Endothelial cell of umbilical vein (primary cell): Measurements from ENCODE around the gene BCL7A. TPM values are rescaled to one million over a fixed set of nuclear protein-coding genes. Genes with fewer than 3 reads are reported as not detected.

ENCODE experiments used
- BruUV-seq: library from RNA; stranded (reverse); fragments of 400-500 nt; replicated peaks from 2 replicates; lab custom pipeline; 2021; lab: Mats Ljungman, UMichigan
- CTCF ChIA-PET: fragments of 300-600, 350-600 bp; sonication (Branson Sonifier 250); formaldehyde crosslinking; loops from one replicate; lab custom pipeline; 2021; ENCODE audit warnings: antibody characterized with exemption, inconsistent platforms; lab: Charles Lee
- POLR2A ChIA-PET: fragments of 300-600, 350-600 bp; sonication (Branson Sonifier 250); formaldehyde crosslinking; loops from one replicate; lab custom pipeline; 2021; ENCODE audit warnings: antibody characterized with exemption, inconsistent platforms; lab: Charles Lee
- DNase-seq: peaks from one replicate; pipeline ENCODE4 v3.0.0-alpha.2; 2011; ENCODE audit warnings: low read depth, low spot score
- FAIRE-seq: peaks from 2 replicates; lab custom pipeline; 2011; peaks lifted over from hg19 to GRCh38; lab: Jason Lieb, UNC
- H2AFZ ChIP-seq: 2 replicates; pipeline ENCODE4 v1.6.0; 2012; ENCODE audit warnings: low read depth, low read length, control low read depth, inconsistent platforms
- H3K27ac ChIP-seq: 2 replicates; pipeline ENCODE4 v1.5.1; 2011; ENCODE audit warnings: low read depth, mild to moderate bottlenecking, control low read depth, low read length, moderate library complexity; ENCODE audit not compliant: insufficient read depth
- H3K27me3 ChIP-seq, 2 experiments: 2 replicates each; pipeline versions ENCODE4 v1.6.0 to v1.6.1; 2011; ENCODE audit warnings: low read length in 2 of 2, mixed read lengths in 1 of 2; ENCODE audit not compliant: control insufficient read depth in 2 of 2, insufficient read depth in 2 of 2
- H3K36me3 ChIP-seq, 2 experiments: 2 replicates in 1 of 2; 3 replicates in 1 of 2; pipeline ENCODE4 v1.5.1; 2011; ENCODE audit warnings: low read length in 2 of 2, mild to moderate bottlenecking in 1 of 2, moderate library complexity in 1 of 2; ENCODE audit not compliant: control insufficient read depth in 2 of 2, insufficient read depth in 2 of 2; ENCODE audit errors: extremely low read depth in 1 of 2
- H3K4me1 ChIP-seq: 3 replicates; pipeline ENCODE4 v1.5.1; 2011; ENCODE audit warnings: mild to moderate bottlenecking, low read length; ENCODE audit not compliant: control insufficient read depth, insufficient read depth; ENCODE audit errors: extremely low read depth
- H3K4me2 ChIP-seq: 2 replicates; pipeline ENCODE4 v1.6.1; 2011; ENCODE audit warnings: low read length, control low read depth, mixed read lengths; ENCODE audit not compliant: insufficient read depth
- H3K4me3 ChIP-seq, 3 experiments: fragments of 200-600 bp in 1 of 3; sonication (generic), shearing (Covaris generic) in 1 of 3; replicated peaks in 1 of 3; 2 replicates each; pipeline ENCODE4 v1.5.1; 2011 to 2016; ENCODE audit warnings: control low read depth in 3 of 3, low read length in 3 of 3, mild to moderate bottlenecking in 2 of 3, inconsistent platforms in 1 of 3, low read depth in 1 of 3, moderate library complexity in 1 of 3; ENCODE audit not compliant: insufficient read depth in 1 of 3
- H3K79me2 ChIP-seq: 2 replicates; pipeline ENCODE4 v1.6.0; 2012; ENCODE audit warnings: low read length, inconsistent platforms; ENCODE audit not compliant: control insufficient read depth, insufficient read depth
- H3K9ac ChIP-seq: replicated peaks from 2 replicates; pipeline ENCODE3; 2011; ENCODE audit warnings: low read length, control low read depth; ENCODE audit not compliant: insufficient read depth; ENCODE audit errors: extremely low read depth
- H3K9me1 ChIP-seq: replicated peaks from 3 replicates; pipeline ENCODE4 v1.6.0; 2011; ENCODE audit warnings: mild to moderate bottlenecking, low read length; ENCODE audit not compliant: control insufficient read depth, insufficient read depth; ENCODE audit errors: extremely low read depth
- H3K9me3 ChIP-seq: replicated peaks from 2 replicates; pipeline ENCODE4 v1.5.1; 2012; ENCODE audit warnings: low read length, inconsistent platforms; ENCODE audit not compliant: control insufficient read depth, insufficient read depth
- H4K20me1 ChIP-seq: replicated peaks from 2 replicates; pipeline ENCODE3; 2011; ENCODE audit warnings: mild to moderate bottlenecking, low read length; ENCODE audit not compliant: control insufficient read depth, insufficient read depth; ENCODE audit errors: extremely low read depth
- CTCF ChIP-seq, 2 donors: IDR thresholded peaks; 1 replicate in 1 of 2; 2 replicates in 1 of 2; pipeline ENCODE4 v1.5.1; 2011; ENCODE audit warnings: low read length in 2 of 2, mild to moderate bottlenecking in 2 of 2, moderate library complexity in 2 of 2, control low read depth in 1 of 2, inconsistent platforms in 1 of 2, low read depth in 1 of 2; ENCODE audit not compliant: insufficient read depth in 1 of 2; ENCODE audit errors: extremely low read depth in 1 of 2
- EZH2 ChIP-seq: IDR thresholded peaks from 2 replicates; pipeline ENCODE4 v1.6.1; 2012; ENCODE audit warnings: borderline replicate concordance, low read depth, mild to moderate bottlenecking, moderate library complexity, low read length, inconsistent platforms; ENCODE audit not compliant: severe bottlenecking
- FOS ChIP-seq: IDR thresholded peaks from 2 replicates; pipeline ENCODE4 v1.6.1; 2011; ENCODE audit warnings: mild to moderate bottlenecking, low read length, moderate library complexity, borderline replicate concordance; ENCODE audit not compliant: insufficient read depth
- GATA2 ChIP-seq: IDR thresholded peaks from 2 replicates; pipeline ENCODE4 v1.7.0; 2011; ENCODE audit warnings: low read depth, mild to moderate bottlenecking, moderate library complexity, mixed read lengths, low read length; ENCODE audit not compliant: insufficient read length, insufficient read depth
- JUN ChIP-seq: IDR thresholded peaks from 2 replicates; pipeline ENCODE4 v1.6.1; 2011; ENCODE audit warnings: borderline replicate concordance, low read depth; ENCODE audit not compliant: insufficient read length, insufficient read depth
- MAX ChIP-seq: IDR thresholded peaks from 2 replicates; pipeline ENCODE4 v1.6.1; 2011; ENCODE audit not compliant: insufficient read depth, insufficient read length
- MYC ChIP-seq: IDR thresholded peaks from one replicate; pipeline ENCODE4 v1.6.1; 2011; ENCODE audit warnings: mild to moderate bottlenecking, low read depth, low read length
- POLR2A ChIP-seq: IDR thresholded peaks from 2 replicates; pipeline ENCODE4 v1.6.1; 2012; ENCODE audit warnings: low read depth, mild to moderate bottlenecking, control low read depth, low read length
- POLR2AphosphoS5 ChIP-seq: IDR thresholded peaks from 2 replicates; pipeline ENCODE4 v1.6.1; 2012; ENCODE audit warnings: low read depth, mild to moderate bottlenecking, control low read depth, low read length, moderate library complexity; ENCODE audit not compliant: insufficient read depth
- dilution Hi-C: fragments of 300-500 bp; cut with MboI; formaldehyde crosslinking; loops from one replicate; pipeline ENCODE4 v1.15.0; 2019; ENCODE audit warnings: low sequenced_read_pairs; ENCODE audit not compliant: extremely low pct_ligation_motif_present
- intact Hi-C: fragments of 100-400 bp; cut with micrococcal nuclease; formaldehyde crosslinking; loops from one replicate; pipeline ENCODE4 v1.10.0; 2022
- polyA plus RNA-seq, 4 experiments: library from polyadenylated mRNA; depleted of rRNA in 3 of 4; stranded (reverse) in 3 of 4; unstranded in 1 of 4; fragments of >200 nt; gene quantifications; 2 replicates each; pipeline versions ENCODE4 v1.2.1 to v1.2.3, GENCODE V29; 2011 to 2012; ENCODE audit warnings: missing spikeins in 1 of 4
- total RNA-seq: library from RNA; stranded (reverse); gene quantifications from 2 replicates; pipeline ENCODE4 v1.2.3, GENCODE V29; 2021

The BCL7A gene
- total and polyA plus RNA-seq, 2 donors (not counting 3 experiments of a cell fraction or from before 2014, with no cell fraction given) = 9.7 to 11.1 TPM

- Histone ChIP-seq H3K4me1 (no peaks in the 10 kb centered on the region), H3K9me1 (no peaks in the 10 kb centered on the region), H3K9ac (no peak overlapping the region), H3K27ac (no peak overlapping the region), H3K4me3 (no peak overlapping the region), H2AFZ (no peak overlapping the region), H3K27me3 (no peaks in the 10 kb centered on the region), H3K4me2 (no peak overlapping the region), H4K20me1 (no peaks in the 10 kb centered on the region), H3K9me3 (no peaks in the 10 kb centered on the region), H3K36me3 (peaks cover 0 to 4% of the 10 kb centered on the region in 2 experiments), H3K79me2 (no peaks in the 10 kb centered on the region)
- POLR2A ChIA-PET = no interaction called here
- CTCF ChIA-PET = interaction anchor here (1.3 kb wide), 2 partner anchors 9 to 76 kb away, joined by 3 to 4 read pairs; no protein-coding TSS in a partner anchor
- intact Hi-C loops = no loop called here
- FAIRE-seq (no peak), DNase-seq (no peak)
- TF ChIP-seq MAX (no peak), FOS (no peak), POLR2A (no peak), JUN (no peak), POLR2AphosphoS5 (no peak), CTCF (IDR thresholded peaks at IDR 0.05; ENCODE audit: extremely low read depth in 1 of 2, insufficient read depth in 1 of 2, low read depth in 1 of 2, low read length in 2 of 2) (no peak), MYC (no peak), GATA2 (no peak), EZH2 (no peak)
- BruUV-seq = no TSS peak
- dilution Hi-C loops = no loop called here
Observed at GRCh38 chr12:122046145-122046544, 24.5 kb downstream of the BCL7A start.
